PC-9 (cell line): ENCODE measurements around the gene FXYD4. TPM values are rescaled to one million over a fixed set of nuclear protein-coding genes. Genes with fewer than 3 reads are reported as not detected.

Experiments
- BruUV-seq: library from RNA; stranded (reverse); fragments of 400-500 nt; replicated peaks from 2 replicates; lab custom pipeline; 2021; lab: Mats Ljungman, UMichigan
- CTCF ChIA-PET: fragments of 300-600 bp; sonication (Branson Sonifier 250); formaldehyde crosslinking; loops from one replicate; lab custom pipeline; 2022; ENCODE audit warnings: antibody characterized with exemption; lab: Charles Lee
- POLR2A ChIA-PET: fragments of 300-600 bp; sonication (Branson Sonifier 250); formaldehyde crosslinking; loops from one replicate; lab custom pipeline; 2022; ENCODE audit warnings: antibody characterized with exemption; ENCODE audit not compliant: unreplicated experiment; lab: Charles Lee
- DNase-seq, 2 experiments: peaks; one replicate each; pipeline versions ENCODE4 v3.0.0 to v3.0.0-alpha.2; 2015 to 2022; ENCODE audit warnings: mixed read lengths in 1 of 2
- H2AFZ ChIP-seq: fragments of 200-600 bp; sonication (generic); 2 replicates; pipeline ENCODE4 v1.8.1; 2017; ENCODE audit warnings: antibody characterized with exemption
- H3F3A ChIP-seq: fragments of 200-600 bp; sonication (generic); 2 replicates; pipeline ENCODE4 v1.8.1; 2017; ENCODE audit warnings: antibody characterized with exemption, mild to moderate bottlenecking, low read depth; ENCODE audit not compliant: insufficient read depth
- H3K27ac ChIP-seq: fragments of 200-600 bp; sonication (generic); 2 replicates; pipeline ENCODE4 v1.6.1; 2016; ENCODE audit warnings: mixed run types
- H3K27me3 ChIP-seq: fragments of 200-600 bp; sonication (generic); 2 replicates; pipeline ENCODE4 v1.6.1; 2016; ENCODE audit warnings: low read depth, mixed run types; ENCODE audit not compliant: insufficient read depth
- H3K36me3 ChIP-seq: fragments of 200-600 bp; sonication (generic); 2 replicates; pipeline ENCODE4 v1.6.1; 2016; ENCODE audit warnings: low read depth, mixed run types
- H3K4me1 ChIP-seq: fragments of 200-600 bp; sonication (generic); replicated peaks from 2 replicates; pipeline ENCODE4 v1.6.1; 2016; ENCODE audit warnings: mixed run types; ENCODE audit not compliant: insufficient read depth
- H3K4me2 ChIP-seq: fragments of 200-600 bp; sonication (generic); 2 replicates; pipeline ENCODE4 v1.6.1; 2017; ENCODE audit warnings: mixed run types
- H3K4me3 ChIP-seq: fragments of 200-600 bp; sonication (generic); 2 replicates; pipeline ENCODE4 v1.6.1; 2016; ENCODE audit warnings: mixed run types
- H3K79me2 ChIP-seq: fragments of 200-600 bp; sonication (generic); 2 replicates; pipeline ENCODE4 v1.6.1; 2017; ENCODE audit warnings: low read depth, mixed run types
- H3K9me2 ChIP-seq: fragments of 200-600 bp; sonication (generic); 2 replicates; pipeline ENCODE4 v1.8.1; 2017; ENCODE audit warnings: mild to moderate bottlenecking; ENCODE audit not compliant: insufficient read depth
- H3K9me3 ChIP-seq: fragments of 200-600 bp; sonication (generic); 2 replicates; pipeline ENCODE4 v1.8.1; 2016; ENCODE audit warnings: low read depth; ENCODE audit not compliant: insufficient read depth
- H4K20me1 ChIP-seq: fragments of 200-600 bp; sonication (generic); 2 replicates; pipeline ENCODE4 v1.8.1; 2017; ENCODE audit not compliant: insufficient read depth
- EZH2 ChIP-seq: fragments of 200-600 bp; sonication (generic); IDR thresholded peaks from 2 replicates; pipeline ENCODE4 v1.8.0; 2017; ENCODE audit warnings: antibody characterized with exemption, low read depth
- intact Hi-C: fragments of 100-400 bp; cut with micrococcal nuclease; formaldehyde crosslinking; loops from one replicate; pipeline ENCODE4 v1.10.0; 2022; ENCODE audit not compliant: unreplicated experiment
- total RNA-seq: library from RNA; stranded (reverse); gene quantifications from 2 replicates; pipeline ENCODE4 v1.2.3, GENCODE V29; 2021
- TF ChIP-seq, protein P1 (sequence below): fragments of 200-600 bp; sonication (generic); conservative IDR thresholded peaks from 2 replicates; pipeline ENCODE4 v1.6.1; 2017; ENCODE audit warnings: mixed run types, antibody characterized with exemption, mild to moderate bottlenecking, moderate library complexity

FXYD4 gene
- total RNA-seq, 1 experiment from 2014 or later = not detected

DNA sequence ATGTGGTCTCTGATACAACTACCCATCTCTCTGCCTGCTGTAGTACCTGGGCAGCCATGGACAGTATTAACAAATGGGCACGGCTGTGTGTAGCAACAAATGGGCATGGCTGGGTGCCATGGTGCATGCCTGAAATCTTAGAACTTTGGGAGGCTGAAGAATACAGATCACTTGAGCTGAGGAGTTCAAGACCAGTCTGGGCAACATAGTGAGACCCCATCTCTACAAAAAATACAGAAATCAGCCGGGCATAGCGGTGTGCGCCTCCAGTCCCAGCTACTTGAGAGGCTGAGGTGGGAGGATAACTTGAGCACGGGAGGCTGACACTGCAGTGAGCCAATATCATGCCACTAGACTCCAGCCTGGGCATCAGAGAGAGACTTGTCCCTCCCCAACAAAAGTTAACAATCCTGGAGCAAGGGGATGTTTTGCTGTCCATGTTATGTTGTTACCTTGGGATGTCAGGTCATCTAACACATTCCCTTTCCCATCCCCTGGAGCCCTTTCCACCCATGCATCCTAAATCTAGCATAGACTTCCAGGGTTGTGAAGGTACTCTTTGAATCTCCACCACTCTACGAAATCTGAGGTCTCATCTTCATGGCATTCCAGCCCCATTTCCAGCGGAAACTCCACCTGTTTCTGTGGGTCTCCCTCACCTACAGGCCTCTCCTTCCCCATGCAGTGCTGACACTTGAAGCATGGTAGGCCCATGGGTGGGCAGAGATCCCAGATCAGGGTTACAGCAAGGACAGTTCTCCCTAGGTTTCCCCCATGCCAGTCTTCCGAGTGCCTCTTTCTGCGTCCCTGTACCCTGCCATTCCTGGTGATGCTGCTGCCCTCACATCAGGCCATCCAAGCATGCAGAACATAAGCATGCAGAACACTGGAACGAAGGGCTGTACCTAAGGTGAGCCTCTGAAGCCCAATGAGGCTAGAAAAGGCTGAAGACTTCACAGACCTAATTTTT, 13.1 kb downstream of the FXYD4 start:
- peaks cover 28% of the 10 kb centered on the region for H3K36me3 ChIP-seq
- H3F3A ChIP-seq = peaks cover 77% of the 10 kb centered on the region
- intact Hi-C loops = no loop called here
- TF ChIP-seq, protein P1, sequence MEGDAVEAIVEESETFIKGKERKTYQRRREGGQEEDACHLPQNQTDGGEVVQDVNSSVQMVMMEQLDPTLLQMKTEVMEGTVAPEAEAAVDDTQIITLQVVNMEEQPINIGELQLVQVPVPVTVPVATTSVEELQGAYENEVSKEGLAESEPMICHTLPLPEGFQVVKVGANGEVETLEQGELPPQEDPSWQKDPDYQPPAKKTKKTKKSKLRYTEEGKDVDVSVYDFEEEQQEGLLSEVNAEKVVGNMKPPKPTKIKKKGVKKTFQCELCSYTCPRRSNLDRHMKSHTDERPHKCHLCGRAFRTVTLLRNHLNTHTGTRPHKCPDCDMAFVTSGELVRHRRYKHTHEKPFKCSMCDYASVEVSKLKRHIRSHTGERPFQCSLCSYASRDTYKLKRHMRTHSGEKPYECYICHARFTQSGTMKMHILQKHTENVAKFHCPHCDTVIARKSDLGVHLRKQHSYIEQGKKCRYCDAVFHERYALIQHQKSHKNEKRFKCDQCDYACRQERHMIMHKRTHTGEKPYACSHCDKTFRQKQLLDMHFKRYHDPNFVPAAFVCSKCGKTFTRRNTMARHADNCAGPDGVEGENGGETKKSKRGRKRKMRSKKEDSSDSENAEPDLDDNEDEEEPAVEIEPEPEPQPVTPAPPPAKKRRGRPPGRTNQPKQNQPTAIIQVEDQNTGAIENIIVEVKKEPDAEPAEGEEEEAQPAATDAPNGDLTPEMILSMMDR = no peak
- no peak for TF ChIP-seq EZH2
- no peak overlapping the region for H3K27ac ChIP-seq
- no peak overlapping the region for H3K4me2 ChIP-seq
- no peak overlapping the region for H2AFZ ChIP-seq
- POLR2A ChIA-PET = interaction anchor here (0.6 kb wide), 1 partner anchor 25 kb away, joined by 4 read pairs; the partner anchor contains the start of gene HNRNPF
- no peaks in the 10 kb centered on the region for H3K9me3 ChIP-seq
- no peaks in the 10 kb centered on the region for H3K9me2 ChIP-seq
- H3K4me1 ChIP-seq = peaks cover 4% of the 10 kb centered on the region; the same call in 1 of the 2 replicates
- no peaks in the 10 kb centered on the region for H3K27me3 ChIP-seq
- no TSS peak for BruUV-seq
- CTCF ChIA-PET = interaction anchor here (0.6 to 0.9 kb wide), 2 partner anchors 16 to 33 kb away, joined by 3 to 8 read pairs; no protein-coding TSS in a partner anchor
- H3K79me2 ChIP-seq = peaks cover 22% of the 10 kb centered on the region
- peak in 1 of 2 experiments; percentile 33 for DNase-seq
- H4K20me1 ChIP-seq = peaks cover 45% of the 10 kb centered on the region
- no peak overlapping the region for H3K4me3 ChIP-seq

- no TSS peak for BruUV-seq
- Histone ChIP-seq H3K79me2 (peaks cover 31% of the 10 kb centered on the region), H3K27ac (0 out of 2 replicates have a peak overlapping the region, but pooled peaks have one; percentile 25), H2AFZ (no peak overlapping the region), H3K4me2 (no peak overlapping the region), H3F3A (peaks cover 81% of the 10 kb centered on the region), H3K36me3 (peaks cover 38% of the 10 kb centered on the region), H3K4me1 (peaks cover 4% of the 10 kb centered on the region; the same call in 1 of the 2 replicates), H3K9me3 (no peaks in the 10 kb centered on the region), H3K9me2 (no peaks in the 10 kb centered on the region), H3K4me3 (no peak overlapping the region), H4K20me1 (peaks cover 55% of the 10 kb centered on the region), H3K27me3 (no peaks in the 10 kb centered on the region)
- CTCF ChIA-PET = interaction anchor here (0.6 kb wide), 1 partner anchor 15 kb away, joined by 3 read pairs; no protein-coding TSS in a partner anchor
- intact Hi-C loops = no loop called here
- POLR2A ChIA-PET = interaction anchor here (0.6 kb wide), 1 partner anchor 22 kb away, joined by 4 read pairs; no protein-coding TSS in a partner anchor
- TF ChIP-seq, protein P1 = no peak
- peak in 1 of 2 experiments; percentile 1 for DNase-seq
Observed at GRCh38 chr10:43385412-43386004, 14.1 kb downstream of the FXYD4 start.

GRCh38 chr10:43386549-43386948, 15.1 kb downstream of the FXYD4 start:
- intact Hi-C loops = no loop called here
- Histone ChIP-seq H4K20me1 (peaks cover 66% of the 10 kb centered on the region), H3K9me3 (no peaks in the 10 kb centered on the region), H3F3A (peaks cover 83% of the 10 kb centered on the region), H3K27ac (0 out of 2 replicates have a peak overlapping the region, but pooled peaks have one; percentile 25), H3K36me3 (peaks cover 48% of the 10 kb centered on the region), H3K4me1 (no peaks in the 10 kb centered on the region), H3K4me3 (no peak overlapping the region), H2AFZ (no peak overlapping the region), H3K27me3 (no peaks in the 10 kb centered on the region), H3K9me2 (no peaks in the 10 kb centered on the region), H3K4me2 (no peak overlapping the region), H3K79me2 (peaks cover 42% of the 10 kb centered on the region)
- no peak for TF ChIP-seq EZH2
- TF ChIP-seq, protein P1 = no peak
- peak in 1 of 2 experiments; percentile 15 for DNase-seq
- BruUV-seq = no TSS peak
- ChIA-PET CTCF (interaction anchor here (0.6 kb wide), 1 partner anchor 42 kb away, joined by 4 read pairs; no protein-coding TSS in a partner anchor), POLR2A (interaction anchor here (0.5 to 0.7 kb wide), 2 partner anchors 10 to 48 kb away, joined by 3 read pairs; no protein-coding TSS in a partner anchor)
